Colonic mucosa (tissue), 4 donors: Measurements from ENCODE around the gene ZG16. TPM values are rescaled to one million over a fixed set of nuclear protein-coding genes. Genes with fewer than 3 reads are reported as not detected.
A peak's percentile ranks its signal among the peaks of the same experiment; 100 is the strongest.
"Not testable (repeated sequence)": the region's sequence is repeated elsewhere in the genome, so short reads cannot be mapped to it uniquely, and the experiment has no call there.

ENCODE experiments used
- DNase-seq: peaks from one replicate; pipeline ENCODE4 v3.0.0-alpha.2; 2020
- H3K27ac ChIP-seq: fragments of 200-600 bp; one replicate; pipeline ENCODE4 v1.8.0; 2021
- H3K27me3 ChIP-seq: fragments of 200-600 bp; one replicate; pipeline ENCODE4 v1.8.0; 2021
- H3K36me3 ChIP-seq: fragments of 200-600 bp; one replicate; pipeline ENCODE4 v1.8.0; 2021
- H3K4me1 ChIP-seq: fragments of 200-600 bp; one replicate; pipeline ENCODE4 v1.8.0; 2021; ENCODE audit warnings: mild to moderate bottlenecking
- H3K4me3 ChIP-seq: fragments of 200-600 bp; one replicate; pipeline ENCODE4 v1.8.0; 2021
- H3K9ac ChIP-seq, 2 donors: one replicate each; pipeline ENCODE4 v1.7.0; 2013; ENCODE audit warnings: control low read depth in 2 of 2, low read depth in 2 of 2, low read length in 2 of 2
- H3K9me3 ChIP-seq: fragments of 200-600 bp; one replicate; pipeline ENCODE4 v1.8.0; 2021
- intact Hi-C: fragments of 100-400 bp; cut with DNase I; formaldehyde crosslinking; loops from one replicate; pipeline ENCODE4 v1.14.1; 2022
- total RNA-seq, 2 donors: library from RNA; stranded (reverse); fragmentation: NEBNext Ultra II Directional in 1 of 2; extraction: Animal tissue kit (Norgen Biotek cat#: 25700) in 1 of 2; gene quantifications; one replicate each; pipeline ENCODE4 v1.2.1, GENCODE V29; 2021
- TF ChIP-seq, protein P1 (sequence below): fragments of 200-600 bp; IDR thresholded peaks from one replicate; pipeline ENCODE4 v1.8.0; 2022; ENCODE audit warnings: antibody characterized with exemption, mild to moderate bottlenecking
- donor health status: healthy.
- donor health status: DM: no; HTN: no; CAD: no.
- donor health status: DM: no; HTN: no; CAD: no.

ZG16 gene, protein sequence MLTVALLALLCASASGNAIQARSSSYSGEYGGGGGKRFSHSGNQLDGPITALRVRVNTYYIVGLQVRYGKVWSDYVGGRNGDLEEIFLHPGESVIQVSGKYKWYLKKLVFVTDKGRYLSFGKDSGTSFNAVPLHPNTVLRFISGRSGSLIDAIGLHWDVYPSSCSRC
- 100 to 1,000 TPM; 280 to 758 TPM for total RNA-seq

DNA sequence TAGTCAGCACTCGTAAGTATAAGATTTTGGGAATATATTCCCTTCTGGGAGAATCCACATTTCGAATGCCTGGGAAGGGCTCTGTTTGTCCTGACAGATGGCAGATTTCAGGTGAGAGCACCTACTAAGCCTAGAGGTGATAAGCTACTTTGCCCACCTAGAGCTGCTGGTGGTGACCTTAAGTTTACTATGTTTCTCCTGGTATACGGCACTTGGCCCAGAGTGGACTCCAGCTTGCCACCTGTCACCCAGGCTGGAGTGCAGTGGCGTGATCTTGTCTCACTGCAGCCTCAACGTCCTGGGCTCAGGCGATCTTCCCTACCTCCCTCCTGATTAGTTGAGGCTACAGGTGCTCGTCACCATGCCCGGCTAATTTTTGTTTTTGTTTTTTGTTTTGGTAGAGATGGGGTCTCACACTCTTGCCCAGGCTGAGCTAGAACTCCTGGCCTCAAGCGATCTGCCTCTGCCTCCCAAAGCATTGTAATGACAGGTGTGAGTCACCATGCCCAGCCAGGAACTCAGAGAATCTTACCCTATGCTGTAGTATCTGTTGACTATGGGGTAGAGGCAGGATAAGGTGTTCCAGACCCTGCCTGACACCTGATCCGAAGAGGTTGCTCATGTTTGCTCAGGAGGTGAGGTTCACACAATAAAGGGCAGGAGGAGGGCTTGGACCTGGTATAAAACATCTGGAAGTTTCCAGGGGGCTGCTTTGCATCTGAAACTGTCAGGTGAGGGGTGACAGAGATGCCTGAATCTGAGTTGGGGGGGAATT lies at the start of gene ZG16:
Gene ZG16, plus strand, starts transcription at position 681 of the 775 bp plus-strand sequence. CDS start 1,011 bp downstream, outside the sequence.
- TF ChIP-seq, protein P1, sequence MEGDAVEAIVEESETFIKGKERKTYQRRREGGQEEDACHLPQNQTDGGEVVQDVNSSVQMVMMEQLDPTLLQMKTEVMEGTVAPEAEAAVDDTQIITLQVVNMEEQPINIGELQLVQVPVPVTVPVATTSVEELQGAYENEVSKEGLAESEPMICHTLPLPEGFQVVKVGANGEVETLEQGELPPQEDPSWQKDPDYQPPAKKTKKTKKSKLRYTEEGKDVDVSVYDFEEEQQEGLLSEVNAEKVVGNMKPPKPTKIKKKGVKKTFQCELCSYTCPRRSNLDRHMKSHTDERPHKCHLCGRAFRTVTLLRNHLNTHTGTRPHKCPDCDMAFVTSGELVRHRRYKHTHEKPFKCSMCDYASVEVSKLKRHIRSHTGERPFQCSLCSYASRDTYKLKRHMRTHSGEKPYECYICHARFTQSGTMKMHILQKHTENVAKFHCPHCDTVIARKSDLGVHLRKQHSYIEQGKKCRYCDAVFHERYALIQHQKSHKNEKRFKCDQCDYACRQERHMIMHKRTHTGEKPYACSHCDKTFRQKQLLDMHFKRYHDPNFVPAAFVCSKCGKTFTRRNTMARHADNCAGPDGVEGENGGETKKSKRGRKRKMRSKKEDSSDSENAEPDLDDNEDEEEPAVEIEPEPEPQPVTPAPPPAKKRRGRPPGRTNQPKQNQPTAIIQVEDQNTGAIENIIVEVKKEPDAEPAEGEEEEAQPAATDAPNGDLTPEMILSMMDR = no peak
- Histone ChIP-seq H3K27me3 (no peaks in the 10 kb centered on the region), H3K9ac (no peak within 1 kb of the TSS), H3K9me3 (no peaks in the 10 kb centered on the region), H3K36me3 (no peaks in the 10 kb centered on the region), H3K4me3 (no peak within 1 kb of the TSS), H3K27ac (peak within 1 kb of the TSS; percentile 33), H3K4me1 (no peaks in the 10 kb centered on the region)
- intact Hi-C loops = no loop called here
- no peak for DNase-seq

DNA sequence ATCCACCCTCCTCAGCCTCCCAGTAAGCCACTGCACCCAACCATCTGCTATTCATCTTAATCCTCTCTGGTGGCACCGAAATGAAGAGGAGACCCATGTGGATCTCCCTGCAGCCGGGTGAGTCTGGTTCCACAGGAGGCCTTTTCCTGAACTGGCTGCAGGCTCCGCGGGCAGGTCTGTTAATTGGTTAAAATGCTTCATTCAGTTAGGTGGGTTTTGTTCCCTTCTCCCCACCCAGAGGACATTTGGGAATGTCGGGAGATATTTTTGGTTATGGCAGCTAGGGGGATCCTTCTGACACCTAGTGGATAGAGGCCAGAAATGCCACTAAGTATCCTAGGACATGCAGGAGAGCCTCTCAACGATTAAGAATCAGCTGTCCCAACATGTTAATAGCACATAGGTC lies 48.9 kb upstream of the ZG16 start:
- no peak for DNase-seq
- Histone ChIP-seq H3K4me1 (no peaks in the 10 kb centered on the region), H3K4me3 (no peak overlapping the region), H3K9me3 (no peaks in the 10 kb centered on the region), H3K27me3 (no peaks in the 10 kb centered on the region), H3K27ac (no peak overlapping the region), H3K9ac (no peak overlapping the region), H3K36me3 (no peaks in the 10 kb centered on the region)
- TF ChIP-seq, protein P1 = peak; percentile 49
- intact Hi-C loops = no loop called here

DNA sequence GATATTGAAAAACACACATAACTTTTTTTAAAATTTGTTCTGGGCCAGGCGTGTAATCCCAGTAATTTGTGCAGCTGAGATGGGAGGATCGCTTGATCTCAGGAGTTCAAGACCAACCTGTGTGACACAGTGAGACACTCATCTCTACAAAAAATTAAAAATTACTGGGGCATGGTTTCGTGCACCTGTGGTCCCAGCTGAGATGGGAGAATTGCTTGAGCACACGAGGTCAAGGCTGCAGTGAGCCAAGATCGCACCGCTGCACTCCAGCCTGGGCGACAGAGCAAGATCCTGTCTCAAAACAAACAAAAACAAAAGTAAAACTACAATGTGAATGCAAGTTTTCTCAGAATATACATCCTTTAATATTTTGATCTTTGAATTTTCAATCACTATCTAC lies 47.4 kb upstream of the ZG16 start:
- Histone ChIP-seq H3K4me3 (no peak overlapping the region), H3K4me1 (no peaks in the 10 kb centered on the region), H3K27ac (no peak overlapping the region), H3K36me3 (no peaks in the 10 kb centered on the region), H3K9me3 (no peaks in the 10 kb centered on the region), H3K27me3 (no peaks in the 10 kb centered on the region), H3K9ac (no peak overlapping the region)
- intact Hi-C loops = no loop called here
- TF ChIP-seq, protein P1 = no peak
- no peak for DNase-seq

DNA sequence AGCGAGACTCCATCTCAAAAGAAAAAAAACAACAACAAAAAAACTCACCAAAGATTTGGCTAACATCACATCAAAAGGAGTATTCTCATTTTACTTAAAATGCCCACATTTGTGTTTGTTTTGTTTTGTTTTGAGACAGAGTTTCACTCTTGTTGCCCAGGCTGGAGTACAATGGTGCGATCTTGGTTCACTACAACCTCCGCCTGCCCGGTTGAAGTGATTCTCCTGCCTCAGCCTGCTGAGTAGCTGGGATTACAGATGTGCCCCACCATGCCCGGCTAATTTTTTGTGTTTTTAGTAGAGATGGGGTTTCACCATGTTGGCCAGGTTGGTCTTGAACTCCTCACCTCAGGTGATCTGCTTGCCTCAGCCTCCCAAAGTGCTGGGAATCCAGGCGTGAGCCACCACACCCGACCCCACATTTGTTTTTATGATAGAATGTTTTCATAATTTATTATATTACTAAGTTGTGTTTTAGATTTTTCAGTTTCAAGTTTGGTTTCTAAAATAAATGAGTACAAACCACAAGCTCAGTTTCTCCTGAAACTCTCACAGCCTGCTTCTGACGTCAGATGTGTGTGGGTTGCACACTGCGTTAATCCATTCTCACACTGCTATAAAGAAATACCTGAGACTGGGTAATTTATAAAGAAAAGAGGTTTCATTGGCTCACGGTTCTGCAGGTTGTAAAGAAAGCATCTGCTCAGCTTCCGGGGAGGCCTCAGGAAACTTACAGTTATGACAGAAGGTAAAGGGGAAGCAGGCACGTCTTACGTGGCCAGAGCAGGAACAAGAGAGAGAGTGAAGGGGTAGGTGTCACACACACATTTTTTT lies 46.1 kb upstream of the ZG16 start:
- H3K9me3 ChIP-seq, H3K27me3 ChIP-seq, intact Hi-C loops, H3K9ac ChIP-seq, H3K27ac ChIP-seq, H3K4me3 ChIP-seq, H3K4me1 ChIP-seq, DNase-seq, H3K36me3 ChIP-seq: not testable (repeated sequence)

DNA sequence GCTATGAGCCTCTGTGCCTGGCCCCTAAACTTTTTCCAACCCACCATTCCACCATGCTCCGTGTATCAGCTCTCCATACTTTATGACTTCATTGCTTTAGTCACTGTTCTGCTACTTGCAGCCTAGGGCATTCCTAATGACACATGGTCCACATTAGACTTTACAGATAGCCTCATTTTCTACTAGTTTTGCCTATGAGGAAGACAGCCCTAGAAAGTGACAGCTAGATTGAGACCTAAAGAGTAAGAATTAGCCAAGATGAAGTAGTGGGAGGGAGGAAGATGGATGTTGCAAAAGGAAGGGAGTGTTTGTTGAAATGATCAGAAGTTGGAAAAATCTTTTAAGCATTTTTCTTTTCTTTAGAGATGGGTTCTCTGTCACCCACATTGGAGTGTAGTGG lies 43.3 kb upstream of the ZG16 start:
- TF ChIP-seq, protein P1 = no peak
- Histone ChIP-seq H3K27me3 (no peaks in the 10 kb centered on the region), H3K4me1 (peaks cover 17% of the 10 kb centered on the region), H3K27ac (no peak overlapping the region), H3K9me3 (no peaks in the 10 kb centered on the region), H3K4me3 (no peak overlapping the region), H3K36me3 (no peaks in the 10 kb centered on the region), H3K9ac (no peak overlapping the region)
- no peak for DNase-seq
- intact Hi-C loops = no loop called here
